Common myeloid progenitor, CD34-positive (primary cell): ENCODE measurements around the gene MRPS22.
A peak's percentile ranks its signal among the peaks of the same experiment; 100 is the strongest.

Source experiments
- CTCF ChIA-PET: fragments of 350-600 bp; sonication (Branson Sonifier 250); formaldehyde crosslinking; loops from one replicate; lab custom pipeline; 2021; ENCODE audit warnings: antibody characterized with exemption; lab: Charles Lee
- POLR2A ChIA-PET: fragments of 350-600 bp; sonication (Branson Sonifier 250); formaldehyde crosslinking; loops from one replicate; lab custom pipeline; 2021; ENCODE audit warnings: antibody characterized with exemption; lab: Charles Lee
- DNase-seq, 3 donors: peaks; one replicate each; pipeline versions ENCODE4 v3.0.0 to v3.0.0-alpha.2; 2013
- H3K27ac ChIP-seq, 2 experiments: 1 replicate in 1 of 2; 2 replicates in 1 of 2; pipeline ENCODE4 v1.7.0; 2013; ENCODE audit warnings: inconsistent platforms in 2 of 2, low read length in 2 of 2, mild to moderate bottlenecking in 2 of 2, low read depth in 1 of 2, moderate library complexity in 1 of 2; ENCODE audit not compliant: severe bottlenecking in 2 of 2, insufficient read depth in 1 of 2, poor library complexity in 1 of 2
- H3K27me3 ChIP-seq, 5 experiments: replicated peaks in 2 of 5; 1 replicate in 3 of 5; 2 replicates in 2 of 5; pipeline versions ENCODE4 v1.6.1 to v1.7.0; 2013; ENCODE audit warnings: low read length in 4 of 5, mild to moderate bottlenecking in 2 of 5, moderate library complexity in 2 of 5, inconsistent platforms in 1 of 5; ENCODE audit not compliant: insufficient read depth in 5 of 5, control insufficient read depth in 4 of 5
- H3K36me3 ChIP-seq, 4 experiments: 1 replicate in 2 of 4; 2 replicates in 2 of 4; pipeline versions ENCODE4 v1.6.1 to v1.7.0; 2013; ENCODE audit warnings: low read length in 3 of 4, control low read depth in 1 of 4, mild to moderate bottlenecking in 1 of 4; ENCODE audit not compliant: control insufficient read depth in 4 of 4, insufficient read depth in 4 of 4
- H3K4me1 ChIP-seq, 4 experiments: 1 replicate in 3 of 4; 2 replicates in 1 of 4; pipeline versions ENCODE4 v1.6.1 to v1.7.1; 2013; ENCODE audit warnings: low read length in 3 of 4, mild to moderate bottlenecking in 3 of 4, control low read depth in 1 of 4, inconsistent platforms in 1 of 4, moderate library complexity in 1 of 4; ENCODE audit not compliant: control insufficient read depth in 4 of 4, insufficient read depth in 4 of 4; ENCODE audit errors: control extremely low read depth in 1 of 4
- H3K4me3 ChIP-seq, 7 experiments: 1 replicate in 4 of 7; 2 replicates in 3 of 7; pipeline versions ENCODE4 v1.5.1 to v1.7.0; 2013; ENCODE audit warnings: mild to moderate bottlenecking in 7 of 7, low read length in 6 of 7, moderate library complexity in 6 of 7, inconsistent platforms in 2 of 7, low read depth in 2 of 7, control low read depth in 1 of 7; ENCODE audit not compliant: insufficient read depth in 4 of 7, control insufficient read depth in 1 of 7; ENCODE audit errors: extremely low read depth in 1 of 7
- H3K9me3 ChIP-seq, 5 experiments: 1 replicate in 4 of 5; 2 replicates in 1 of 5; pipeline versions ENCODE4 v1.6.1 to v1.7.1; 2013; ENCODE audit warnings: low read length in 4 of 5, mild to moderate bottlenecking in 2 of 5, inconsistent platforms in 1 of 5, low read depth in 1 of 5, moderate library complexity in 1 of 5; ENCODE audit not compliant: control insufficient read depth in 4 of 5, insufficient read depth in 2 of 5; ENCODE audit errors: control extremely low read depth in 1 of 5
- WGBS: methylation state at CpG from one replicate; pipeline ENCODE4 v1.1.5; 2013; ENCODE audit not compliant: insufficient coverage; 5-methylcytosine and 5-hydroxymethylcytosine counted together

The MRPS22 gene

GRCh38 chr3:139353920-139354556, 10.2 kb downstream of the MRPS22 start:
- ChIA-PET CTCF (interaction anchor here (0.8 to 2.3 kb wide), 11 partner anchors 8 to 241 kb away, joined by 3 to 12 read pairs (median 4); partner anchors contain the start of genes COPB2 and MRPS22), POLR2A (interaction anchor here (0.6 kb wide), 1 partner anchor 1387 kb away, joined by 3 read pairs; no protein-coding TSS in a partner anchor)
- Histone ChIP-seq H3K9me3 (no peaks in the 10 kb centered on the region), H3K27me3 (no peaks in the 10 kb centered on the region), H3K36me3 (peaks cover 22 to 90% (median 61%) of the 10 kb centered on the region in 4 experiments), H3K4me1 (no peaks in the 10 kb centered on the region), H3K27ac (no peak overlapping the region), H3K4me3 (no peak overlapping the region)
- peak; percentile 25 to 41 (median 40) for DNase-seq
- WGBS: no CpG with 5 or more reads among the region's 3 CpGs

GRCh38 chr3:139354661-139355060, 10.8 kb downstream of the MRPS22 start:
- Histone ChIP-seq H3K9me3 (no peaks in the 10 kb centered on the region), H3K4me3 (no peak overlapping the region), H3K36me3 (peaks cover 22 to 90% (median 63%) of the 10 kb centered on the region in 4 experiments), H3K27ac (no peak overlapping the region), H3K4me1 (no peaks in the 10 kb centered on the region), H3K27me3 (no peaks in the 10 kb centered on the region)
- ChIA-PET POLR2A (interaction anchor here (0.6 kb wide), 1 partner anchor 1386 kb away, joined by 3 read pairs; no protein-coding TSS in a partner anchor), CTCF (interaction anchor here (1.0 to 2.3 kb wide), 9 partner anchors 8 to 241 kb away, joined by 3 to 12 read pairs (median 4); partner anchors contain the start of genes COPB2 and MRPS22)
- 95% methylated on average over 4 of the region's 4 CpGs for WGBS
- DNase-seq: no peak

GRCh38 chr3:139355476-139355875, 11.7 kb downstream of the MRPS22 start:
- no peaks in the 10 kb centered on the region for H3K27me3 ChIP-seq
- WGBS: 89% methylated on average over 3 of the region's 4 CpGs
- H3K9me3 ChIP-seq: no peaks in the 10 kb centered on the region
- no peak for DNase-seq
- CTCF ChIA-PET: interaction anchor here (1.1 to 2.3 kb wide), 3 partner anchors 11 to 15 kb away, joined by 3 to 9 read pairs (median 4); no protein-coding TSS in a partner anchor
- no peaks in the 10 kb centered on the region for H3K4me1 ChIP-seq
- no peak overlapping the region for H3K27ac ChIP-seq
- POLR2A ChIA-PET: no interaction called here
- H3K36me3 ChIP-seq: peaks cover 22 to 93% (median 59%) of the 10 kb centered on the region in 4 experiments
- no peak overlapping the region for H3K4me3 ChIP-seq

GRCh38 chr3:139355891-139356290, 12.1 kb downstream of the MRPS22 start:
- no peaks in the 10 kb centered on the region for H3K27me3 ChIP-seq
- no peaks in the 10 kb centered on the region for H3K4me1 ChIP-seq
- H3K9me3 ChIP-seq: no peaks in the 10 kb centered on the region
- peaks cover 24 to 93% (median 61%) of the 10 kb centered on the region in 4 experiments for H3K36me3 ChIP-seq
- DNase-seq: no peak
- ChIA-PET CTCF (interaction anchor here (1.1 to 2.3 kb wide), 3 partner anchors 10 to 15 kb away, joined by 3 to 9 read pairs (median 4); no protein-coding TSS in a partner anchor), POLR2A (no interaction called here)
- no peak overlapping the region for H3K4me3 ChIP-seq
- no peak overlapping the region for H3K27ac ChIP-seq
- no CpG with 5 or more reads among the region's 1 CpG for WGBS

- no peak for DNase-seq
- H3K27me3 ChIP-seq: no peaks in the 10 kb centered on the region
- no CpG with 5 or more reads among the region's 4 CpGs for WGBS
- H3K36me3 ChIP-seq: peaks cover 20 to 93% (median 62%) of the 10 kb centered on the region in 4 experiments
- H3K4me3 ChIP-seq: no peak overlapping the region
- no peaks in the 10 kb centered on the region for H3K9me3 ChIP-seq
- POLR2A ChIA-PET: no interaction called here
- H3K27ac ChIP-seq: no peak overlapping the region
- H3K4me1 ChIP-seq: no peaks in the 10 kb centered on the region
- CTCF ChIA-PET: no interaction called here
Measured at GRCh38 chr3:139357899-139358298, 14.1 kb downstream of the MRPS22 start.

- no CpG with 5 or more reads among the region's 3 CpGs for WGBS
- H3K27ac ChIP-seq: no peak overlapping the region
- H3K9me3 ChIP-seq: no peaks in the 10 kb centered on the region
- DNase-seq: no peak
- ChIA-PET CTCF (interaction anchor here (0.9 to 1.0 kb wide), 3 partner anchors 9 to 12 kb away, joined by 3 read pairs; no protein-coding TSS in a partner anchor), POLR2A (no interaction called here)
- H3K36me3 ChIP-seq: peaks cover 17 to 96% (median 62%) of the 10 kb centered on the region in 4 experiments
- H3K4me1 ChIP-seq: no peaks in the 10 kb centered on the region
- H3K27me3 ChIP-seq: no peaks in the 10 kb centered on the region
- H3K4me3 ChIP-seq: no peak overlapping the region
Measured at GRCh38 chr3:139358841-139359562, 15.2 kb downstream of the MRPS22 start.
